ENCODE results near the gene SDC4. TPM values are rescaled to one million over a fixed set of nuclear protein-coding genes. Genes with fewer than 3 reads are reported as not detected.

SDC4 gene
- total and polyA plus RNA-seq, 9 of the 15 experiments (the other 6 are each of a cell fraction or from before 2014, with no cell fraction given), result 2.1 to 10.7 (median 6.3) TPM

GRCh38 chr20:45346851-45347250, 1.4 kb downstream of the SDC4 start:
- Histone ChIP-seq H2AFZ (ENCODE audit: low read depth, low read length) (no peak overlapping the region), H3K4me3 (no peak overlapping the region), H3K9me1 (ENCODE audit: control insufficient read depth, insufficient read depth, low read length) (no peaks in the 10 kb centered on the region), H3K9ac (ENCODE audit: insufficient read depth in 1 of 2, low read depth in 2 of 2, low read length in 2 of 2) (peak overlapping the region in 1 of 2 experiments; percentile 74; a peak in 1 of 4 replicates), H3K4me1 (replicated peaks in 1 of 2; ENCODE audit: control insufficient read depth in 2 of 2, insufficient read depth in 2 of 2, low read length in 2 of 2) (peaks cover 40 to 54% of the 10 kb centered on the region in 2 experiments), H3K36me3 (ENCODE audit: control insufficient read depth, insufficient read depth, low read length) (no peaks in the 10 kb centered on the region; the same call in 2 of the 3 replicates), H3K27me3 (ENCODE audit: control insufficient read depth in 2 of 2, insufficient read depth in 2 of 2, low read length in 2 of 2) (no peaks in the 10 kb centered on the region), H3K79me2 (ENCODE audit: control insufficient read depth, insufficient read depth, low read length) (peaks cover 15% of the 10 kb centered on the region; the same call in 2 of the 3 replicates), H3K9me3 (replicated peaks; ENCODE audit: control insufficient read depth, insufficient read depth, low read depth, low read length) (no peaks in the 10 kb centered on the region), H3K27ac (ENCODE audit: extremely low read depth, low read depth, low read length) (no peak overlapping the region), H3K4me2 (ENCODE audit: insufficient read depth, low read length) (no peak overlapping the region), H4K20me1 (replicated peaks; ENCODE audit: control insufficient read depth, insufficient read depth, low read length) (peaks cover 7% of the 10 kb centered on the region; the same call in 1 of the 2 replicates)
- ATAC-seq (no peak), DNase-seq (ENCODE audit: extremely low read depth in 1 of 4, low spot score in 3 of 4) (no peak), FAIRE-seq (no peak)
- 78% methylated on average over 5 of the region's 5 CpGs for WGBS (ENCODE audit: insufficient coverage, low coverage, missing lambda C conversion rate)
- in situ Hi-C loops (cut with MboI) (no loop called here), intact Hi-C loops (cut with micrococcal nuclease) (no loop called here)
- TF ChIP-seq ZNF280B (CRISPR knock-in tag; IDR thresholded peaks at IDR 0.05) (no peak), ZNF512 (tag; IDR thresholded peaks at IDR 0.05) (no peak), GTF2E2 (tag; IDR thresholded peaks at IDR 0.05) (no peak), ZNF449 (CRISPR knock-in tag; IDR thresholded peaks at IDR 0.05) (no peak), BRF2 (IDR thresholded peaks at IDR 0.05; ENCODE audit: borderline replicate concordance, insufficient read depth, insufficient read length) (no peak), E2F5 (CRISPR knock-in tag; IDR thresholded peaks at IDR 0.05) (no peak), CBX5 (IDR thresholded peaks at IDR 0.05; ENCODE audit: borderline replicate concordance, low read depth) (no peak), ZNF511 (CRISPR knock-in tag; IDR thresholded peaks at IDR 0.05) (no peak), CHCHD3 (CRISPR knock-in tag; IDR thresholded peaks at IDR 0.05) (no peak)
- POLR2A ChIA-PET, result interaction anchor here (0.6 to 2.5 kb wide), 15 partner anchors 11 to 368 kb away, joined by 3 to 32 read pairs (median 4); partner anchors contain the start of gene SYS1
- BruUV-seq (replicated peaks), result no TSS peak
- CTCF ChIA-PET (ENCODE audit: low intra/inter-chr PET ratio), result no interaction called here

Data from K562 (cell line).